Chondrocyte (in vitro differentiated cells): Measurements from ENCODE around the gene NCF4. TPM values are rescaled to one million over a fixed set of nuclear protein-coding genes. Genes with fewer than 3 reads are reported as not detected.

ENCODE experiments used
- DNase-seq: peaks from one replicate; pipeline ENCODE4 v3.0.0; 2021; ENCODE audit warnings: mixed read lengths, low spot score
- H3K27ac Mint-ChIP-seq: one replicate; pipeline ENCODE4 v1.8.0; 2021; ENCODE audit warnings: mild to moderate bottlenecking, moderate library complexity, mixed read lengths; ENCODE audit not compliant: unreplicated experiment
- H3K27me3 Mint-ChIP-seq: 2 replicates; pipeline ENCODE4 v1.8.0; 2021; ENCODE audit warnings: low read depth, mixed read lengths
- H3K36me3 Mint-ChIP-seq: 2 replicates; pipeline ENCODE4 v1.8.0; 2021; ENCODE audit warnings: low read depth, mixed read lengths
- H3K4me1 Mint-ChIP-seq: 2 replicates; pipeline ENCODE4 v1.8.0; 2021; ENCODE audit warnings: low read depth, mild to moderate bottlenecking, mixed read lengths
- H3K4me3 Mint-ChIP-seq: one replicate; pipeline ENCODE4 v1.8.0; 2021; ENCODE audit warnings: mild to moderate bottlenecking, moderate library complexity, mixed read lengths; ENCODE audit not compliant: unreplicated experiment
- H3K9me3 Mint-ChIP-seq: 2 replicates; pipeline ENCODE4 v1.8.0; 2021; ENCODE audit warnings: low read depth, mixed read lengths
- total RNA-seq: library from RNA; stranded (reverse); gene quantifications from 3 replicates; pipeline ENCODE4 v1.2.1, GENCODE V29; 2021
- TF ChIP-seq, protein P1 (sequence below): fragments of 200-600 bp; sonication (generic); IDR thresholded peaks from 2 replicates; pipeline ENCODE4 v1.5.0; 2021; ENCODE audit warnings: antibody characterized with exemption, mild to moderate bottlenecking, moderate library complexity

The NCF4 gene
- total RNA-seq, 1 donor from 2014 or later = not detected

DNA sequence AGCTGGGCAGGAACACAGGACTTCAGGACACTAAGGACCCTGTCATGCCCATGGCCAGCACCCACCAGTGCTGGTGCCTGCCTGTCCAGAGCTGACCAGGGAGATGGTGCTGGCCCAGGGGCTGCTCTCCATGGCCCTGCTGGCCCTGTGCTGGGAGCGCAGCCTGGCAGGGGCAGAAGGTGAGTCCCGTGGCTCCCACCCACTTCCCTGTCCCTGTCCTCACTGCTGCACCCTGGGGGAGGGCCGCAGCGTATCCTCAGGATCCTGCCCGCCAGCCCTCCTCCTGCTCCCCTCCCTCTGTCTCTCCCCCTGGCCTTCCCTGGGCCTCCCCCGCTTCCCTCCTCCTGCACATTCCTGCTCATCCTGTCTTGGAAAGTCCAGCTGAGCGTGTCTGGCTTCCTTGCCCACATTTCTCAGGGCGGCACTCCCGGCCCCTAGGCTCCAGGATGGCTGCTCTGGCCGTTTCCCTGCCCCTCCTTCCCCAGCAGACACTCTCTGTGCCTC lies 61.4 kb downstream of the NCF4 start:
- Mint-ChIP-seq H3K4me3 (no peak overlapping the region), H3K27ac (no peak overlapping the region), H3K27me3 (peaks cover 16% of the 10 kb centered on the region), H3K36me3 (peaks cover 3% of the 10 kb centered on the region), H3K4me1 (peaks cover 7% of the 10 kb centered on the region), H3K9me3 (no peaks in the 10 kb centered on the region)
- DNase-seq = no peak
- TF ChIP-seq, protein P1, sequence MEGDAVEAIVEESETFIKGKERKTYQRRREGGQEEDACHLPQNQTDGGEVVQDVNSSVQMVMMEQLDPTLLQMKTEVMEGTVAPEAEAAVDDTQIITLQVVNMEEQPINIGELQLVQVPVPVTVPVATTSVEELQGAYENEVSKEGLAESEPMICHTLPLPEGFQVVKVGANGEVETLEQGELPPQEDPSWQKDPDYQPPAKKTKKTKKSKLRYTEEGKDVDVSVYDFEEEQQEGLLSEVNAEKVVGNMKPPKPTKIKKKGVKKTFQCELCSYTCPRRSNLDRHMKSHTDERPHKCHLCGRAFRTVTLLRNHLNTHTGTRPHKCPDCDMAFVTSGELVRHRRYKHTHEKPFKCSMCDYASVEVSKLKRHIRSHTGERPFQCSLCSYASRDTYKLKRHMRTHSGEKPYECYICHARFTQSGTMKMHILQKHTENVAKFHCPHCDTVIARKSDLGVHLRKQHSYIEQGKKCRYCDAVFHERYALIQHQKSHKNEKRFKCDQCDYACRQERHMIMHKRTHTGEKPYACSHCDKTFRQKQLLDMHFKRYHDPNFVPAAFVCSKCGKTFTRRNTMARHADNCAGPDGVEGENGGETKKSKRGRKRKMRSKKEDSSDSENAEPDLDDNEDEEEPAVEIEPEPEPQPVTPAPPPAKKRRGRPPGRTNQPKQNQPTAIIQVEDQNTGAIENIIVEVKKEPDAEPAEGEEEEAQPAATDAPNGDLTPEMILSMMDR = peak; percentile 14

DNA sequence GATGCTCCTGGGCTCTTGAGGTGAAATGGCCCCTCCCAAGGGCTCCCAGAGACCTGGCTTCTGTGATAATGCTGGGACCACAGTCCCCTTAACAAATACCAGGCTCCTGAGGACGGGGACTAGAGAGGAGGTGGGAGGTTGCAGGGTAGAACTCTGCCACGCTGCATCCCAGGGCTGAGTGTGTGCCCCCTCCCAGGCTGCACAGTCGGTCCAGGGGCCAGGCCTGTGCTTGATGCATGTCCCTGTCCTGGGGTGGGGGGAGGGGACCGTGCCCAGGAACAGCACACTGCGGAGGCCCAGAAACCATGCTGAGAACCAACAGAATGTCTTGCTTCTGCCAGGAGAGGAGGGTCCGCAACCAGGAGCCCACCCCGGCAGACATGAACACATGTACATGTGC lies 61.9 kb downstream of the NCF4 start:
- H3K9me3 Mint-ChIP-seq = no peaks in the 10 kb centered on the region

DNA sequence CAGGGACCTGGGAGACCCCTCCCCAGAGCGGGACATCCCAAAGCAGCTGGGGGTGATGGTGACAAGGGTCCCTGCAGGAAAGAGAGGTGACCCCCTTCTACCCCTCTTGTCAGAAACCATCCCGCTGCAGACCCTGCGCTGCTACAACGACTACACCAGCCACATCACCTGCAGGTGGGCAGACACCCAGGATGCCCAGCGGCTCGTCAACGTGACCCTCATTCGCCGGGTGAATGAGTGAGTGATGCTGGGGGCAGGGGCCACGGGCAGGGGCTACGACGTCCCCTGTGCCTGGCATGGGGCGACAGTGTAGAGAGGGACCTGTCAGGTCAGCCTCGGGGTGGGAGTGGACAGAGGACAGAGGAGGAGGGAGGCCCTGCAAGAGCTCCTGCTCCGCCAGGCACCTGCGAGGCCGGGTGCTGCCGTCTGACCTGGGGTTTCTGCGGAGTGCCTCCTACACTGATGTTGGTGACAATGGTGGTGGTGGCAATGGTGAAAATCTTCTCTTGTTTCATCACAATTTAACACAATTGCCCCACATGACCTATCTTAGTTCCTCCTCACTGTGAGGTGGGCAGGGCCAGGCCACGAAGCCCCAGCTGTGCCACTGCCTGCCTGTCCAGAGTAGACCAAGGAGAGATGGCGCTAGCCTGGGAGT lies 62.5 kb downstream of the NCF4 start:
- Mint-ChIP-seq H3K4me3 (no peak overlapping the region), H3K27ac (no peak overlapping the region), H3K9me3 (no peaks in the 10 kb centered on the region), H3K27me3 (peaks cover 23% of the 10 kb centered on the region), H3K4me1 (peaks cover 7% of the 10 kb centered on the region), H3K36me3 (peaks cover 3% of the 10 kb centered on the region)
- no peak for DNase-seq
- TF ChIP-seq, protein P1 = no peak

More for the DNA sequence above, 61.9 kb downstream of the NCF4 start:
- peaks cover 7% of the 10 kb centered on the region for H3K4me1 Mint-ChIP-seq
- H3K4me3 Mint-ChIP-seq = no peak overlapping the region
- no peak overlapping the region for H3K27ac Mint-ChIP-seq
- peaks cover 19% of the 10 kb centered on the region for H3K27me3 Mint-ChIP-seq
- TF ChIP-seq, protein P1 = no peak
- DNase-seq = no peak
- peaks cover 3% of the 10 kb centered on the region for H3K36me3 Mint-ChIP-seq

DNA sequence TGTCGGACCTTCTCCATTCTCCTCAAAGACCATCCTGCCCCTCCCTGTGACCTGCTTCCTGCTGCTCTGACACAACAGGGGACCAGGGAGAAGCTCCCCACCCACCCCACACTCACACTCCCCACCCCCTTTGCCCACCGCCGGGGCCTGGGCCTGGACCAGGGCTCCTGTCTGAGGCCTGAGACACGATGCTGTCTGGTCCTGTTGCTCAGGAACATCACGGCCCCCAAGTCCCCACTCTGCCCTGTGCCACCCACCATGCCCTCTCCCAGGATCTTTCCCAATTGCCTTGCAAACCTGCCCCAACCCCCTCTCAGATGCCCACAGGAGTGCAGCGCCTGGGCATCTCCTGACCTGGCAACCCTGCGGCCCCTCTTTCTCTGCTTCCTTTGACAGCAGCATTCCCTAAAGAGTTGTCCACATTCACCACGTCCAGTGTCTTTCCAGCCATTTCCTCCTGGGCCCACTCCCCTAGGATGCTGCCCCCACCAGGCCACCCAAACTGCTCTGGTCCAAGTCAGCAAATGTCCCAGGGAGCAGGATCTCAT lies 63.4 kb downstream of the NCF4 start:
- Mint-ChIP-seq H3K9me3 (no peaks in the 10 kb centered on the region), H3K4me3 (no peak overlapping the region), H3K4me1 (peaks cover 7% of the 10 kb centered on the region), H3K27me3 (peaks cover 28% of the 10 kb centered on the region), H3K36me3 (peaks cover 3% of the 10 kb centered on the region), H3K27ac (no peak overlapping the region)
- TF ChIP-seq, protein P1 = no peak
- no peak for DNase-seq

DNA sequence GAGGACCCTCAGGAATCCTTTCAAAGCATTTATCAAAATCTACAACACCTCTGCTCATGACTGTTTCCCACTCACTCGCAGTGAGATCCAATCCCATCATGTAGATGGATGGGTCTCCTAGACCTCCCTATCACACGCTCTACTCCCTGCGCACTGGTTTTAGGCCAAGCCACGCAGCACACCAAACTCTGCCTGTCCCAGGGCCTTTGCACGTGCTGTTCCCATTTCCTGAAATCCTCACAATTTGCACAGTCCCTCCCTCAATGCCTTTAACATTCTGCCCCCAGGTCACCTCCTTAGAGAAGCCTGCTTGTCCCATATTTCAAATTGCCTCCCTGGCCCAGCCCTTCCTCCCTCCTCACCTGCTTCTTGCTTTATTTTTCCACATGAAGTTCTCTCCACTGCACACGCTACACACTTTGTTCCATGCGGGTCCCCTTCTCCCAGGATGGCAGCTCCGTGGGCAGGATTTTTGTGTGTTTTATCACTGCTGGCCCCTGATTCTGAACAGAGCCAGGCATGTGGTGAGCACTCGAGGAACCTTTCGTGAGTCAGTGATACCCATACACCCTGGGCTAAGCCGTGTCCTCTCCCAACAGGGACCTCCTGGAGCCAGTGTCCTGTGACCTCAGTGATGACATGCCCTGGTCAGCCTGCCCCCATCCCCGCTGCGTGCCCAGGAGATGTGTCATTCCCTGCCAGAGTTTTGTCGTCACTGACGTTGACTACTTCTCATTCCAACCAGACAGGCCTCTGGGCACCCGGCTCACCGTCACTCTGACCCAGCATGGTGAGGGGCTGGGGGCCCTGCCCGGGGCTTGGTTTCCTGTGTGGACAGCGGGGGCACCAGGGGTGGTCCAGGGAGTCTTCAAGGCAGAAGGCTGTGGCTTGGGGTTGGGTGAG lies 64.8 kb downstream of the NCF4 start:
- Mint-ChIP-seq H3K9me3 (no peaks in the 10 kb centered on the region), H3K4me3 (no peak overlapping the region), H3K27me3 (peaks cover 35% of the 10 kb centered on the region), H3K36me3 (peaks cover 3% of the 10 kb centered on the region), H3K27ac (no peak overlapping the region), H3K4me1 (peaks cover 7% of the 10 kb centered on the region)
- TF ChIP-seq, protein P1 = no peak
- no peak for DNase-seq
